ENCODE results near the gene SLC15A2. TPM values are rescaled to one million over a fixed set of nuclear protein-coding genes. Genes with fewer than 3 reads are reported as not detected.

The SLC15A2 gene
- total RNA-seq, 2 donors from 2014 or later = 0.47 to 1.7 TPM

- DNase-seq (ENCODE audit: low spot score) = no peak
- H3K27me3 ChIP-seq = no peaks in the 10 kb centered on the region
- no peak overlapping the region for H3K27ac ChIP-seq
- TF ChIP-seq CTCF (IDR thresholded peaks at IDR 0.05) = peak in 1 of 2 donors; percentile 28
- no peaks in the 10 kb centered on the region for H3K9me3 ChIP-seq
- peaks cover 0 to 3% of the 10 kb centered on the region in 2 donors for H3K4me1 ChIP-seq
- no peaks in the 10 kb centered on the region for H3K36me3 ChIP-seq
- no peak overlapping the region for H3K4me3 ChIP-seq
These were observed 95.7 kb downstream of the SLC15A2 start for GRCh38 chr3:121989943-121990342.

- Histone ChIP-seq H3K27ac (no peak overlapping the region), H3K9me3 (no peaks in the 10 kb centered on the region), H3K36me3 (no peaks in the 10 kb centered on the region), H3K27me3 (no peaks in the 10 kb centered on the region), H3K4me3 (no peak overlapping the region), H3K4me1 (peaks cover 0 to 14% of the 10 kb centered on the region in 2 donors)
- no peak for DNase-seq (ENCODE audit: low spot score)
- no peak for TF ChIP-seq CTCF (IDR thresholded peaks at IDR 0.05)
These were observed 98.7 kb downstream of the SLC15A2 start for GRCh38 chr3:121992601-121993560.

Other genes with a start within 250 kb of the SLC15A2 start
- 10 to 100 TPM in 1 of 2 donors, 1 to 10 TPM in 1; 9.6 to 26.1 TPM for gene HCLS1, start 233.5 kb upstream of the SLC15A2 start, total RNA-seq
- 10 to 100 TPM; 44.1 to 49.6 TPM for gene GOLGB1, start 144.7 kb upstream of the SLC15A2 start, total RNA-seq
- gene IQCB1, start 59.3 kb upstream of the SLC15A2 start, total RNA-seq = 1 to 10 TPM; 6.5 to 6.7 TPM
- gene EAF2, start 59.2 kb upstream of the SLC15A2 start, total RNA-seq = 1 to 10 TPM; 1.6 to 3.2 TPM
- not detected for gene ILDR1, start 127.8 kb downstream of the SLC15A2 start, total RNA-seq
- 1 to 10 TPM; 1.9 to 5.1 TPM for gene CD86, start 161.0 kb downstream of the SLC15A2 start, total RNA-seq

Measured in right atrium auricular region (tissue), 2 donors.